HepG2 (cell line): Measurements from ENCODE around the gene KCNRG. TPM values are rescaled to one million over a fixed set of nuclear protein-coding genes. Genes with fewer than 3 reads are reported as not detected.
"Not testable (repeated sequence)": the region's sequence is repeated elsewhere in the genome, so short reads cannot be mapped to it uniquely, and the experiment has no call there.

ENCODE experiments used
- ATAC-seq: fragments of 200-7000 bp; cut with Tn5 transposase; 3 replicates; pipeline ENCODE4 v1.9.1; 2020; ENCODE audit warnings: mild to moderate bottlenecking, moderate library complexity
- BruUV-seq: library from RNA; stranded (reverse); fragments of 400-500 nt; replicated peaks from 2 replicates; lab custom pipeline; 2021; lab: Mats Ljungman, UMichigan
- CTCF ChIA-PET: fragments of 300-600 bp; formaldehyde crosslinking; extraction: SDS; loops from one replicate; lab custom pipeline; 2021; ENCODE audit warnings: low total read pairs, inconsistent platforms, low intra/inter-chr PET ratio; lab: Yijun Ruan, JAX
- POLR2A ChIA-PET: fragments of 350-600 bp; sonication (Branson Sonifier 250); formaldehyde crosslinking; loops from one replicate; lab custom pipeline; 2020; ENCODE audit warnings: antibody characterized with exemption, inconsistent platforms; lab: Yijun Ruan, JAX
- DNase-seq: peaks from one replicate; pipeline ENCODE4 v3.0.0-alpha.2; 2015; ENCODE audit warnings: low spot score
- FAIRE-seq: peaks from 3 replicates; lab custom pipeline; 2011; peaks lifted over from hg19 to GRCh38; lab: Jason Lieb, UNC
- H2AFZ ChIP-seq: one replicate; pipeline ENCODE4 v1.6.1; 2011; ENCODE audit warnings: low read length, inconsistent platforms
- H3K27ac ChIP-seq: fragments of 300-600 bp; 3 replicates; pipeline ENCODE4 v1.8.0; 2011; ENCODE audit warnings: mixed run types, mild to moderate bottlenecking, mixed read lengths, low read length, inconsistent platforms; ENCODE audit not compliant: insufficient read depth; ENCODE audit errors: extremely low read length
- H3K27me3 ChIP-seq, 2 experiments: fragments of 200-600 bp in 1 of 2; 2 replicates in 1 of 2; 3 replicates in 1 of 2; pipeline versions ENCODE4 v1.6.0 to v1.8.0; 2011; ENCODE audit warnings: low read length in 2 of 2, mild to moderate bottlenecking in 2 of 2, moderate library complexity in 2 of 2, inconsistent platforms in 1 of 2; ENCODE audit not compliant: insufficient read depth in 2 of 2, control insufficient read depth in 1 of 2
- H3K36me3 ChIP-seq, 2 experiments: fragments of 200-600 bp in 1 of 2; replicated peaks in 1 of 2; 2 replicates in 1 of 2; 3 replicates in 1 of 2; pipeline versions ENCODE4 v1.5.1 to v1.8.0; 2011; ENCODE audit warnings: low read length in 2 of 2, inconsistent platforms in 1 of 2; ENCODE audit not compliant: insufficient read depth in 2 of 2, control insufficient read depth in 1 of 2
- H3K4me1 ChIP-seq: 2 replicates; pipeline ENCODE4 v1.5.1; 2012; ENCODE audit warnings: low read length, inconsistent platforms; ENCODE audit not compliant: insufficient read depth
- H3K4me2 ChIP-seq: 2 replicates; pipeline ENCODE4 v1.6.0; 2011; ENCODE audit warnings: low read depth, low read length, inconsistent platforms
- H3K4me3 ChIP-seq, 3 experiments: fragments of 200-600 bp in 1 of 3; sonication (generic), shearing (Covaris generic) in 1 of 3; replicated peaks in 1 of 3; 2 replicates each; pipeline ENCODE4 v1.5.1; 2011 to 2016; ENCODE audit warnings: low read length in 3 of 3, inconsistent platforms in 2 of 3, low read depth in 2 of 3, mild to moderate bottlenecking in 2 of 3, control low read depth in 1 of 3, mixed read lengths in 1 of 3; ENCODE audit not compliant: insufficient read depth in 1 of 3
- H3K79me2 ChIP-seq: one replicate; pipeline ENCODE4 v1.6.1; 2011; ENCODE audit warnings: low read length, inconsistent platforms; ENCODE audit not compliant: insufficient read depth
- H3K9ac ChIP-seq: 2 replicates; pipeline ENCODE4 v1.6.0; 2011; ENCODE audit warnings: mild to moderate bottlenecking, low read depth, low read length, inconsistent platforms; ENCODE audit not compliant: insufficient read depth
- H3K9me3 ChIP-seq: 2 replicates; pipeline ENCODE4 v1.5.1; 2012; ENCODE audit warnings: mild to moderate bottlenecking, low read length
- H4K20me1 ChIP-seq: 2 replicates; pipeline ENCODE4 v1.6.0; 2011; ENCODE audit warnings: inconsistent platforms, mild to moderate bottlenecking, low read length, moderate library complexity; ENCODE audit not compliant: insufficient read depth
- MAFF ChIP-seq: IDR thresholded peaks from 2 replicates; pipeline ENCODE4 v1.6.1; 2011; ENCODE audit warnings: low read depth, low read length, improper control_type of control experiment
- MAFK ChIP-seq, 2 experiments: IDR thresholded peaks in 1 of 2; conservative IDR thresholded peaks in 1 of 2; 2 replicates each; pipeline ENCODE4 v1.6.1; 2011; ENCODE audit warnings: improper control_type of control experiment in 2 of 2, low read length in 2 of 2
- RERE ChIP-seq: IDR thresholded peaks from 2 replicates; pipeline ENCODE4 v1.6.1; 2016; ENCODE audit warnings: low read depth, missing genetic modification reagents, missing compliant biosample characterization
- ZNF496 ChIP-seq: sonication (generic); formaldehyde crosslinking; IDR thresholded peaks from 2 replicates; pipeline ENCODE4 v1.8.1; 2023; ENCODE audit warnings: mild to moderate bottlenecking, moderate library complexity, missing genetic modification reagents; ENCODE audit not compliant: insufficient replicate concordance
- WGBS: methylation state at CpG from one replicate; pipeline ENCODE4 v1.1.6; 2017; ENCODE audit warnings: low lambda C conversion rate; 5-methylcytosine and 5-hydroxymethylcytosine counted together
- in situ Hi-C: cut with HindIII; loops from 2 replicates; pipeline ENCODE4 v1.10.0; 2017; ENCODE audit warnings: low pct_unique_long_range_greater_than_20kb; ENCODE audit not compliant: extremely low pct_ligation_motif_present
- intact Hi-C: fragments of 100-400 bp; cut with micrococcal nuclease; formaldehyde crosslinking; loops from one replicate; pipeline ENCODE4 v1.10.0; 2022; ENCODE audit not compliant: unreplicated experiment
- polyA plus RNA-seq, 8 experiments: library from polyadenylated mRNA; depleted of rRNA in 3 of 8; stranded (reverse) in 7 of 8; unstranded in 1 of 8; fragments of >200 nt; fragmentation: Illumina TruSeq in 4 of 8; extraction: Trizol in 4 of 8; gene quantifications; 2 replicates each; pipeline versions ENCODE4 v1.2.1 to v1.2.3, GENCODE V29; 2011 to 2016; ENCODE audit warnings: low read depth in 4 of 8, missing spikeins in 1 of 8, mixed read lengths in 1 of 8; ENCODE audit not compliant: insufficient read depth in 1 of 8
- total RNA-seq, 5 experiments: library from RNA; depleted of rRNA; stranded (reverse); fragments of >200 nt; fragmentation: Illumina TruSeq; extraction: Trizol; gene quantifications; 2 replicates each; pipeline ENCODE4 v1.2.3, GENCODE V29; 2016; ENCODE audit warnings: low read depth in 1 of 5

KCNRG gene
- total and polyA plus RNA-seq, 2 of the 13 experiments (the other 11 are each of a cell fraction or from before 2014, with no cell fraction given), result 1.0 to 1.5 TPM

GRCh38 chr13:50055454-50055853 lies 40.2 kb downstream of the KCNRG start:
- H2AFZ ChIP-seq, result no peak overlapping the region
- in situ Hi-C loops, result no loop called here
- no peak for FAIRE-seq
- intact Hi-C loops, result no loop called here
- ChIA-PET POLR2A (no interaction called here), CTCF (no interaction called here)
- no peak overlapping the region for H3K9ac ChIP-seq
- no TSS peak for BruUV-seq
- 92% methylated on average over 1 of the region's 1 CpG for WGBS
- no peak overlapping the region for H3K27ac ChIP-seq
- no peaks in the 10 kb centered on the region for H3K9me3 ChIP-seq
- H3K4me1 ChIP-seq, result no peaks in the 10 kb centered on the region
- no peak for TF ChIP-seq RERE (CRISPR knock-in tag)
- DNase-seq, result no peak
- peaks cover 3 to 16% of the 10 kb centered on the region in 2 experiments; a peak in 3 of 5 replicates for H3K36me3 ChIP-seq
- H3K4me3 ChIP-seq, result no peak overlapping the region
- H3K4me2 ChIP-seq, result no peak overlapping the region
- no peak for ATAC-seq
- no peaks in the 10 kb centered on the region for H3K27me3 ChIP-seq
- peaks cover 17% of the 10 kb centered on the region for H3K79me2 ChIP-seq
- H4K20me1 ChIP-seq, result no peaks in the 10 kb centered on the region

GRCh38 chr13:50060718-50061117 lies 45.5 kb downstream of the KCNRG start:
- TF ChIP-seq ZNF496 (CRISPR knock-in tag), result no peak
- TF ChIP-seq MAFF, result peak; percentile 99
- TF ChIP-seq MAFK (conservative IDR thresholded peaks at IDR 0.05 in 1 of 2, IDR thresholded peaks at IDR 0.05 in 1 of 2; ENCODE audit: low read length in 2 of 2), result peak; percentile 99 to 100
- Histone ChIP-seq H3K4me2 (no peak overlapping the region), H3K27me3 (no peaks in the 10 kb centered on the region; a peak in 1 of 5 replicates), H4K20me1 (no peaks in the 10 kb centered on the region), H3K79me2 (peaks cover 17% of the 10 kb centered on the region), H3K9ac (no peak overlapping the region), H3K27ac (no peak overlapping the region), H3K4me1 (no peaks in the 10 kb centered on the region), H3K4me3 (no peak overlapping the region), H3K36me3 (peaks cover 2 to 18% of the 10 kb centered on the region in 2 experiments; a peak in 3 of 5 replicates), H2AFZ (no peak overlapping the region), H3K9me3 (no peaks in the 10 kb centered on the region)
- intact Hi-C loops (no loop called here), in situ Hi-C loops (no loop called here)
- no peak for ATAC-seq
- WGBS, result 98% methylated on average over 1 of the region's 1 CpG
- POLR2A ChIA-PET, result no interaction called here
- no TSS peak for BruUV-seq
- DNase-seq, result no peak
- CTCF ChIA-PET, result no interaction called here
- no peak for FAIRE-seq

- in situ Hi-C loops, H3K4me2 ChIP-seq, intact Hi-C loops, CTCF ChIA-PET, H3K27me3 ChIP-seq, BruUV-seq, H3K9ac ChIP-seq, H3K27ac ChIP-seq, DNase-seq, POLR2A ChIA-PET, H3K9me3 ChIP-seq, ATAC-seq, H4K20me1 ChIP-seq, FAIRE-seq, H2AFZ ChIP-seq, H3K4me1 ChIP-seq, H3K4me3 ChIP-seq: not testable (repeated sequence)
- Histone ChIP-seq H3K79me2 (peaks cover 25% of the 10 kb centered on the region), H3K36me3 (peaks cover 4 to 29% of the 10 kb centered on the region in 2 experiments; a peak in 4 of 5 replicates)
- WGBS, result 96% methylated on average over 7 of the region's 7 CpGs
Observed at GRCh38 chr13:50062336-50062735, 47.1 kb downstream of the KCNRG start.
